Transverse colon (tissue), 4 donors: ENCODE results near the gene MYOM1.

Source experiments
- CTCF ChIP-seq, 5 experiments: fragments of 200-600 bp in 3 of 5; fragments of 450-650 bp in 2 of 5; sonication (generic) in 3 of 5; IDR thresholded peaks; 1 replicate in 2 of 5; 2 replicates in 3 of 5; pipeline ENCODE4 v1.5.1; 2016 to 2017; ENCODE audit warnings: antibody characterized with exemption in 5 of 5, inconsistent platforms in 3 of 5, mild to moderate bottlenecking in 2 of 5, moderate library complexity in 1 of 5
- EP300 ChIP-seq: sonication (generic); formaldehyde crosslinking; IDR thresholded peaks from one replicate; pipeline ENCODE4 v1.6.1; 2017; ENCODE audit warnings: antibody characterized with exemption, low read depth
- POLR2A ChIP-seq: fragments of 450-650 bp; IDR thresholded peaks from one replicate; pipeline ENCODE4 v1.6.1; 2016; ENCODE audit warnings: antibody characterized with exemption, mild to moderate bottlenecking, moderate library complexity
- POLR2AphosphoS5 ChIP-seq, 3 donors: sonication (generic); formaldehyde crosslinking; IDR thresholded peaks; one replicate each; pipeline ENCODE4 v1.6.1; 2016; ENCODE audit warnings: antibody characterized with exemption in 3 of 3

DNA sequence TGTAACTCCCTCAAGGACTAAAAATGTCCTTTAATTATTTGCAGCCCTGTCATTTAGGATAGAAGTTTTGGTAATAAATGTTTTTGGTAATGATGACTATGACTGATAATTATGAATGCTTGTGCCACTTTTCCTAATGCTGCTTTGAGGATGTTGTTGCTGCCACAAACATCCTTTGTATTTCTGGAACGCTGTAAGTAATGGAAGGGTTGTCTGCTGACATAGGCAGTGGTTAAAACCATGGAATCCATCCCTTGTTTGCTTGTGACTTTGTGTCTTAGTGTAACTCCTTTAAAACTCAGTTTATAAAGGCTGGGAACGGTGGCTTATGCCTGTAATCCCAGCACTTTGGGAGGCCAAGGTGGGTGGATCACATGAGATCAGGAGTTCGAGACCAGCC lies 187.0 kb downstream of the MYOM1 start:
- TF ChIP-seq CTCF (IDR thresholded peaks at IDR 0.05) = no peak
- TF ChIP-seq POLR2A = no peak
- TF ChIP-seq EP300 = no peak
- no peak for TF ChIP-seq POLR2AphosphoS5 (IDR thresholded peaks at IDR 0.05)
